A549 (cell line): Measurements from ENCODE around the gene BLCAP. TPM values are rescaled to one million over a fixed set of nuclear protein-coding genes. Genes with fewer than 3 reads are reported as not detected.

Source experiments
- ATAC-seq, 2 experiments: fragments of 200-7000 bp in 1 of 2; fragments of >200 bp in 1 of 2; cut with Nextera tagmentation in 1 of 2; cut with Tn5 transposase in 1 of 2; 3 replicates each; pipeline versions ENCODE4 v1.8.0 to v1.9.1; 2018 to 2020; ENCODE audit warnings: mild to moderate bottlenecking in 1 of 2, moderate library complexity in 1 of 2
- CTCF ChIA-PET: fragments of 300-600 bp; sonication (Branson Sonifier 250); formaldehyde crosslinking; extraction: SDS; loops from one replicate; lab custom pipeline; 2021; ENCODE audit warnings: antibody characterized with exemption, inconsistent platforms; lab: Yijun Ruan, JAX
- POLR2A ChIA-PET: fragments of 350-600 bp; formaldehyde crosslinking; extraction: SDS; loops from one replicate; lab custom pipeline; 2021; ENCODE audit warnings: antibody characterized with exemption, inconsistent platforms; lab: Yijun Ruan, JAX
- DNase-seq, 2 experiments: peaks; one replicate each; pipeline versions ENCODE4 v3.0.0 to v3.0.0-alpha.2; 2011 to 2016; ENCODE audit warnings: low read depth in 1 of 2, low spot score in 1 of 2
- FAIRE-seq: peaks from 2 replicates; lab custom pipeline; 2011; peaks lifted over from hg19 to GRCh38; lab: Jason Lieb, UNC
- H3K27ac ChIP-seq, 2 experiments: fragments of >200 bp; sonication (Bioruptor Twin); formaldehyde crosslinking; 3 replicates each; pipeline ENCODE4 v1.5.1; 2016 to 2017
- H3K4me1 ChIP-seq: fragments of >200 bp; sonication (Bioruptor Twin); formaldehyde crosslinking; 3 replicates; pipeline ENCODE4 v1.6.1; 2016
- H3K4me2 ChIP-seq: fragments of >200 bp; sonication (Bioruptor Twin); formaldehyde crosslinking; 3 replicates; pipeline ENCODE4 v1.6.1; 2016
- H3K4me3 ChIP-seq: fragments of >200 bp; sonication (Bioruptor Twin); formaldehyde crosslinking; 3 replicates; pipeline ENCODE4 v1.5.1; 2016
- H3K9me3 ChIP-seq: fragments of >200 bp; sonication (Bioruptor Twin); formaldehyde crosslinking; 3 replicates; pipeline ENCODE4 v1.6.1; 2016
- BHLHE40 ChIP-seq: IDR thresholded peaks from 2 replicates; pipeline ENCODE4 v1.6.1; 2012; ENCODE audit warnings: low read depth, low read length, inconsistent platforms
- CBX2 ChIP-seq: fragments of 200-600 bp; sonication (generic); IDR thresholded peaks from 2 replicates; pipeline ENCODE4 v1.6.1; 2016; ENCODE audit warnings: low read depth, mild to moderate bottlenecking, borderline replicate concordance
- CBX8 ChIP-seq: fragments of 200-600 bp; sonication (generic); IDR thresholded peaks from 2 replicates; pipeline ENCODE4 v1.6.1; 2016
- ESRRA ChIP-seq: fragments of 150-350 bp; IDR thresholded peaks from 2 replicates; pipeline ENCODE4 v1.6.1; 2014; ENCODE audit warnings: mild to moderate bottlenecking, low read length, borderline replicate concordance
- FOSB ChIP-seq: fragments of 250-450 bp; sonication (Bioruptor Pico); IDR thresholded peaks from 2 replicates; pipeline ENCODE4 v1.5.0; 2020; ENCODE audit warnings: mild to moderate bottlenecking, moderate library complexity
- FOXS1 ChIP-seq: fragments of 250-450 bp; sonication (Bioruptor Pico); IDR thresholded peaks from 2 replicates; pipeline ENCODE4 v1.5.0; 2020; ENCODE audit warnings: mild to moderate bottlenecking, moderate library complexity
- HOXB5 ChIP-seq: fragments of 250-450 bp; sonication (Bioruptor Pico); IDR thresholded peaks from 2 replicates; pipeline ENCODE4 v1.5.0; 2020; ENCODE audit warnings: mild to moderate bottlenecking, moderate library complexity
- JUNB ChIP-seq: fragments of >200 bp; sonication (Bioruptor Twin); formaldehyde crosslinking; IDR thresholded peaks from 2 replicates; pipeline ENCODE4 v1.6.1; 2016
- KDM1A ChIP-seq: fragments of 200-600 bp; sonication (generic); IDR thresholded peaks from 2 replicates; pipeline ENCODE4 v1.6.1; 2016; ENCODE audit warnings: low read depth, mild to moderate bottlenecking
- NFE2L2 ChIP-seq: fragments of 150-350 bp; conservative IDR thresholded peaks from 2 replicates; pipeline ENCODE4 v1.6.1; 2014; ENCODE audit warnings: low read length
- PHF8 ChIP-seq: fragments of 200-600 bp; sonication (generic); IDR thresholded peaks from 2 replicates; pipeline ENCODE4 v1.6.1; 2016; ENCODE audit warnings: low read depth, mild to moderate bottlenecking, antibody characterized with exemption, moderate library complexity, borderline replicate concordance
- POLR2AphosphoS2 ChIP-seq: conservative IDR thresholded peaks from 2 replicates; pipeline ENCODE4 v1.6.1; 2012; ENCODE audit warnings: low read length, improper control_type of control experiment, inconsistent platforms
- RCOR1 ChIP-seq: fragments of 150-350 bp; IDR thresholded peaks from 2 replicates; pipeline ENCODE4 v1.6.1; 2014; ENCODE audit warnings: antibody characterized with exemption, low read length, low read depth
- RNF2 ChIP-seq: fragments of 200-600 bp; sonication (generic); IDR thresholded peaks from 2 replicates; pipeline ENCODE4 v1.6.1; 2016; ENCODE audit warnings: low read depth, mild to moderate bottlenecking, antibody characterized with exemption, moderate library complexity, borderline replicate concordance
- SREBF2 ChIP-seq: fragments of 450-650 bp; IDR thresholded peaks from 2 replicates; pipeline ENCODE4 v1.6.1; 2014; ENCODE audit warnings: mild to moderate bottlenecking, moderate library complexity
- ZSCAN20 ChIP-seq: fragments of 250-450 bp; sonication (Bioruptor Pico); IDR thresholded peaks from 2 replicates; pipeline ENCODE4 v1.8.0; 2022; ENCODE audit warnings: mild to moderate bottlenecking, moderate library complexity
- WGBS: methylation state at CpG from one replicate; pipeline ENCODE4 v1.1.6; 2017; ENCODE audit errors: missing lambda C conversion rate; 5-methylcytosine and 5-hydroxymethylcytosine counted together
- polyA plus RNA-seq, 4 experiments: library from polyadenylated mRNA; depleted of rRNA in 3 of 4; stranded (reverse); fragments of >200 nt; fragmentation: RNase III in 1 of 4; extraction: RNeasy Plus Mini Kit Qiagen cat#74134 plus additional on column Dnase treatment in 1 of 4; gene quantifications; 2 replicates in 3 of 4; 3 replicates in 1 of 4; pipeline ENCODE4 v1.2.3, GENCODE V29; 2011 to 2017
- TF ChIP-seq, protein P1 (sequence below): fragments of >200 bp; sonication (Bioruptor Twin); formaldehyde crosslinking; IDR thresholded peaks from 3 replicates; pipeline ENCODE4 v1.6.1; 2016
- TF ChIP-seq, protein P2 (sequence below): fragments of 150-350 bp; IDR thresholded peaks from 2 replicates; pipeline ENCODE4 v1.6.1; 2014; ENCODE audit warnings: low read depth, mild to moderate bottlenecking, low read length
- TF ChIP-seq, protein P3 (sequence below): IDR thresholded peaks from 2 replicates; pipeline ENCODE4 v1.6.1; 2012; ENCODE audit warnings: low read depth, borderline replicate concordance

BLCAP gene
- polyA plus RNA-seq, 2 of the 4 experiments (the other 2 are of a cell fraction): 30.3 to 49.0 TPM

DNA sequence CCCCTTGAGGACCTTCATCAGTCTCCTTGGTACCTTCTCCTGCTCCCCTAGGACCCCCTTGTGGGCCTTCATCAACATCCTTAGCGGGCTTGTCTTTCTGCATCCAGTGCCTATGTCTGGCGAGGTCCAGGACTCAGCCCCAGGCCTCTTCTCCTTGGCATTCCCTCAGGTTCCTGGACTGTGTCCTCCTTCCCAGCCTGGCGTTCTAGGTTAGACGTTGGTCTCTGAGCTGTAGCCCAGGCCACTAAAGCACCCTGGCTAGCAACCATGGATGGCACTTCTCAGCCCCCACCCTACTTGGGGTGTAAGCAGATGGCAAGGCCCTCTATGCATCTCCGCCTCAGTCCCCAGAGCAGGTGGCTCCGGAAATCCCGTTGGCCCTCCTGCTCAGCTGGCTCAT lies 58.1 kb downstream of the BLCAP start:
- POLR2A ChIA-PET: no interaction called here
- TF ChIP-seq RCOR1: no peak
- TF ChIP-seq HOXB5 (CRISPR knock-in tag): no peak
- TF ChIP-seq, protein P1, sequence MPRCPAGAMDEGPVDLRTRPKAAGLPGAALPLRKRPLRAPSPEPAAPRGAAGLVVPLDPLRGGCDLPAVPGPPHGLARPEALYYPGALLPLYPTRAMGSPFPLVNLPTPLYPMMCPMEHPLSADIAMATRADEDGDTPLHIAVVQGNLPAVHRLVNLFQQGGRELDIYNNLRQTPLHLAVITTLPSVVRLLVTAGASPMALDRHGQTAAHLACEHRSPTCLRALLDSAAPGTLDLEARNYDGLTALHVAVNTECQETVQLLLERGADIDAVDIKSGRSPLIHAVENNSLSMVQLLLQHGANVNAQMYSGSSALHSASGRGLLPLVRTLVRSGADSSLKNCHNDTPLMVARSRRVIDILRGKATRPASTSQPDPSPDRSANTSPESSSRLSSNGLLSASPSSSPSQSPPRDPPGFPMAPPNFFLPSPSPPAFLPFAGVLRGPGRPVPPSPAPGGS: no peak
- no peak for TF ChIP-seq RNF2
- no peak for TF ChIP-seq SREBF2
- TF ChIP-seq, protein P2, sequence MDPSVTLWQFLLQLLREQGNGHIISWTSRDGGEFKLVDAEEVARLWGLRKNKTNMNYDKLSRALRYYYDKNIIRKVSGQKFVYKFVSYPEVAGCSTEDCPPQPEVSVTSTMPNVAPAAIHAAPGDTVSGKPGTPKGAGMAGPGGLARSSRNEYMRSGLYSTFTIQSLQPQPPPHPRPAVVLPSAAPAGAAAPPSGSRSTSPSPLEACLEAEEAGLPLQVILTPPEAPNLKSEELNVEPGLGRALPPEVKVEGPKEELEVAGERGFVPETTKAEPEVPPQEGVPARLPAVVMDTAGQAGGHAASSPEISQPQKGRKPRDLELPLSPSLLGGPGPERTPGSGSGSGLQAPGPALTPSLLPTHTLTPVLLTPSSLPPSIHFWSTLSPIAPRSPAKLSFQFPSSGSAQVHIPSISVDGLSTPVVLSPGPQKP: no peak
- TF ChIP-seq ZSCAN20 (CRISPR knock-in tag): no peak
- TF ChIP-seq KDM1A: no peak
- no peak for TF ChIP-seq NFE2L2
- TF ChIP-seq FOSB (CRISPR knock-in tag): no peak
- no peak for TF ChIP-seq POLR2AphosphoS2
- TF ChIP-seq CBX8: no peak
- no peak for TF ChIP-seq FOXS1 (CRISPR knock-in tag)
- TF ChIP-seq, protein P3, sequence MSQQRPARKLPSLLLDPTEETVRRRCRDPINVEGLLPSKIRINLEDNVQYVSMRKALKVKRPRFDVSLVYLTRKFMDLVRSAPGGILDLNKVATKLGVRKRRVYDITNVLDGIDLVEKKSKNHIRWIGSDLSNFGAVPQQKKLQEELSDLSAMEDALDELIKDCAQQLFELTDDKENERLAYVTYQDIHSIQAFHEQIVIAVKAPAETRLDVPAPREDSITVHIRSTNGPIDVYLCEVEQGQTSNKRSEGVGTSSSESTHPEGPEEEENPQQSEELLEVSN: no peak
- TF ChIP-seq BHLHE40: no peak
- TF ChIP-seq PHF8: no peak
- no peak for TF ChIP-seq CBX2
- no peaks in the 10 kb centered on the region for H3K9me3 ChIP-seq
- FAIRE-seq (no peak), DNase-seq (no peak), ATAC-seq (no peak)
- H3K27ac ChIP-seq: no peak overlapping the region
- no peak overlapping the region for H3K4me2 ChIP-seq
- H3K4me3 ChIP-seq: no peak overlapping the region
- CTCF ChIA-PET: interaction anchor here (1.3 kb wide), 1 partner anchor 11 kb away, joined by 3 read pairs; no protein-coding TSS in a partner anchor
- H3K4me1 ChIP-seq: no peaks in the 10 kb centered on the region
- 75% methylated on average over 7 of the region's 7 CpGs for WGBS

DNA sequence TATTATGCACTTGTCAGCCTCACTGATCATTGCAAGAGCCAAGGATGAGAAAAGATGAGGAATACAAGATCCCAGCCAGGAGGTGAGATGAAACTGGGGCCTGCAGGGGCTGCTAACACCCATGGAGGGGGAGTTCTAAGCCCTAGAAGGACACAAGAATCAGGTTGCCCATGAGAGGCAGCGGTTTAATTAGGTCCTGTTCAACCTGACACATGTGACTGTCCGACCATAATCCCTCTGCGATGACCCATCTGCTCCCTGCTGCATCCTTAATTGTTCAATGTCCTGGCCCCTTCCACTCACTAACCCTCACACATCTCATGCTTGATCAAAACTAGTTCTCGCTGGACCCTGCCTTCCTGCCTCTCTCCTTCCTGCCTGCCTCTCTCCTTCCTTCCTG lies 58.8 kb downstream of the BLCAP start:
- Histone ChIP-seq H3K27ac (no peak overlapping the region), H3K9me3 (no peaks in the 10 kb centered on the region), H3K4me1 (no peaks in the 10 kb centered on the region), H3K4me2 (no peak overlapping the region), H3K4me3 (no peak overlapping the region)
- WGBS: 59% methylated on average over 4 of the region's 4 CpGs
- ATAC-seq: no peak
- DNase-seq: no peak
- POLR2A ChIA-PET: no interaction called here
- CTCF ChIA-PET: interaction anchor here (1.3 kb wide), 1 partner anchor 10 kb away, joined by 3 read pairs; no protein-coding TSS in a partner anchor
- FAIRE-seq: no peak
- TF ChIP-seq ESRRA (no peak), BHLHE40 (no peak), JUNB (no peak), ZSCAN20 (CRISPR knock-in tag) (no peak), SREBF2 (no peak)
- TF ChIP-seq, protein P1: no peak

Other genes with a start within 250 kb of the BLCAP start
- 104 and 131 TPM in 2 replicates for gene MANBAL, start 238.2 kb downstream of the BLCAP start, polyA plus RNA-seq (2011; rRNA removed)
- 95.3 to 102 TPM (median 95.9 TPM) in 3 replicates for gene MANBAL, start 238.2 kb downstream of the BLCAP start, polyA plus RNA-seq (2017; fragmentation: RNase III; extraction: RNeasy Plus Mini Kit Qiagen cat#74134 plus additional on column Dnase treatment)
- 154 and 212 TPM in 2 replicates for gene SRC, start 181.7 kb downstream of the BLCAP start, polyA plus RNA-seq (2011; rRNA removed)
- gene SRC, start 181.7 kb downstream of the BLCAP start, polyA plus RNA-seq (2017; fragmentation: RNase III; extraction: RNeasy Plus Mini Kit Qiagen cat#74134 plus additional on column Dnase treatment): 133 to 139 TPM (median 134 TPM) in 3 replicates
- not detected in 2 replicates for gene NNAT, start 6.6 kb downstream of the BLCAP start, polyA plus RNA-seq (2011; rRNA removed)
- gene NNAT, start 6.6 kb downstream of the BLCAP start, polyA plus RNA-seq (2017; fragmentation: RNase III; extraction: RNeasy Plus Mini Kit Qiagen cat#74134 plus additional on column Dnase treatment): not detected in 3 replicates
- gene CTNNBL1, start 166.2 kb upstream of the BLCAP start, polyA plus RNA-seq (2011; rRNA removed): 39.0 and 41.0 TPM in 2 replicates
- gene CTNNBL1, start 166.2 kb upstream of the BLCAP start, polyA plus RNA-seq (2017; fragmentation: RNase III; extraction: RNeasy Plus Mini Kit Qiagen cat#74134 plus additional on column Dnase treatment): 57.9 to 60.4 TPM (median 59.9 TPM) in 3 replicates